Spleen (tissue), 7 donors: ENCODE measurements around the gene AEBP1.

Experiments used
- POLR2A ChIP-seq, 3 donors: fragments of 450-650 bp; IDR thresholded peaks; one replicate each; pipeline ENCODE4 v1.5.1; 2017; ENCODE audit warnings: antibody characterized with exemption in 3 of 3, mild to moderate bottlenecking in 1 of 3
- POLR2AphosphoS5 ChIP-seq, 3 donors: sonication (generic); formaldehyde crosslinking; IDR thresholded peaks; one replicate each; pipeline ENCODE4 v1.5.1; 2017; ENCODE audit warnings: antibody characterized with exemption in 3 of 3
- TF ChIP-seq, protein P1 (sequence below), 11 experiments: fragments of 200-600 bp in 7 of 11; fragments of 450-650 bp in 4 of 11; sonication (generic) in 4 of 11; IDR thresholded peaks in 8 of 11; conservative IDR thresholded peaks in 3 of 11; 1 replicate in 7 of 11; 2 replicates in 4 of 11; pipeline versions ENCODE4 v1.4.0 to v1.8.0; 2016 to 2021; ENCODE audit warnings: antibody characterized with exemption in 11 of 11, inconsistent platforms in 4 of 11, mild to moderate bottlenecking in 1 of 11
- donor health status: DM: no; HTN: no; CAD: no; lungs with moderate emphysema.
- donor health status: DM: no; HTN: no; CAD: no.
- donor health status: DM: no; HTN: no; CAD: no.

DNA sequence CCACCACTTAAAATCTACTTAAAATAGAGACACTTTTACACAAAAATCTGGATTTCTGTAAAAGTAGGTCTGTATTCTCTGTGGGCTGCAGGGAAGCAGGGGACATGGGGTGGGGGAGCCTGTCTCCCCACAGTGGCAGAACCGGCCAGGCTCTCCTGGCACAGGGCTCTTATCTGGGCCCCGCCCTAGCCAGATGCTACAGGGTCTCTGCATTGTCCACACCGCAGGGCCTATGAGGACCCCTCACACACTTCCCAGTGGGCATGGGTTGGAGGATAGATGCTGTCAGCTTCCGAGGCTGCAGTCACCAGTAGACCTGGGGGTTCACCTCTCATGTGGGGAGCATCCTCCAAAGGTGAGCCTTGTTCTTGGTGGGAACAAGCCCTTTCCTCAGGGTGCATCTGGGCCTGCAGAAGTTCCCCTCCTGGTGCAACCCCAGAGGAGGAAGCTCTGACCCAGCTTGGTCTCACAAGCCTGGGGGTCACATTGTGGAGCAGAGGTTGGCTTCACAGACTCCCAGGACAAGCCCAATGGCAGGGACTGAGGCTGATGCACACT lies 52.4 kb downstream of the AEBP1 start:
- TF ChIP-seq, protein P1, sequence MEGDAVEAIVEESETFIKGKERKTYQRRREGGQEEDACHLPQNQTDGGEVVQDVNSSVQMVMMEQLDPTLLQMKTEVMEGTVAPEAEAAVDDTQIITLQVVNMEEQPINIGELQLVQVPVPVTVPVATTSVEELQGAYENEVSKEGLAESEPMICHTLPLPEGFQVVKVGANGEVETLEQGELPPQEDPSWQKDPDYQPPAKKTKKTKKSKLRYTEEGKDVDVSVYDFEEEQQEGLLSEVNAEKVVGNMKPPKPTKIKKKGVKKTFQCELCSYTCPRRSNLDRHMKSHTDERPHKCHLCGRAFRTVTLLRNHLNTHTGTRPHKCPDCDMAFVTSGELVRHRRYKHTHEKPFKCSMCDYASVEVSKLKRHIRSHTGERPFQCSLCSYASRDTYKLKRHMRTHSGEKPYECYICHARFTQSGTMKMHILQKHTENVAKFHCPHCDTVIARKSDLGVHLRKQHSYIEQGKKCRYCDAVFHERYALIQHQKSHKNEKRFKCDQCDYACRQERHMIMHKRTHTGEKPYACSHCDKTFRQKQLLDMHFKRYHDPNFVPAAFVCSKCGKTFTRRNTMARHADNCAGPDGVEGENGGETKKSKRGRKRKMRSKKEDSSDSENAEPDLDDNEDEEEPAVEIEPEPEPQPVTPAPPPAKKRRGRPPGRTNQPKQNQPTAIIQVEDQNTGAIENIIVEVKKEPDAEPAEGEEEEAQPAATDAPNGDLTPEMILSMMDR (IDR thresholded peaks at IDR 0.05 in 8 of 11, conservative IDR thresholded peaks at IDR 0.05 in 3 of 11) = no peak
- TF ChIP-seq POLR2A (IDR thresholded peaks at IDR 0.05) (no peak), POLR2AphosphoS5 (IDR thresholded peaks at IDR 0.05) (no peak)
